Left ventricle myocardium inferior (tissue), 1 donor: ENCODE results near the gene HLA-DPA1. TPM values are rescaled to one million over a fixed set of nuclear protein-coding genes. Genes with fewer than 3 reads are reported as not detected.

Source experiments
- DNase-seq: peaks from one replicate; pipeline ENCODE4 v3.0.0-alpha.2; 2020
- H3K27ac ChIP-seq: fragments of 200-600 bp; replicated peaks from 2 replicates; pipeline ENCODE4 v1.8.0; 2021
- H3K27me3 ChIP-seq: fragments of 200-600 bp; 2 replicates; pipeline ENCODE4 v1.8.0; 2021; ENCODE audit warnings: low read depth
- H3K36me3 ChIP-seq: fragments of 200-600 bp; 2 replicates; pipeline ENCODE4 v1.8.0; 2021
- H3K4me1 ChIP-seq: fragments of 200-600 bp; 2 replicates; pipeline ENCODE4 v1.8.0; 2021
- H3K4me3 ChIP-seq: fragments of 200-600 bp; 2 replicates; pipeline ENCODE4 v1.8.0; 2021; ENCODE audit warnings: mild to moderate bottlenecking, moderate library complexity
- H3K9me3 ChIP-seq: fragments of 200-600 bp; replicated peaks from 2 replicates; pipeline ENCODE4 v1.8.0; 2021
- intact Hi-C: fragments of 100-400 bp; cut with micrococcal nuclease; formaldehyde crosslinking; loops from one replicate; pipeline ENCODE4 v1.11.0; 2022
- long read RNA-seq: library from polyadenylated mRNA; unstranded; transcript quantifications from one replicate; pipeline ENCODE4 v2.0.0, GENCODE V29; 2021
- total RNA-seq: library from RNA; stranded (reverse); fragmentation: NEBNext Ultra II Directional; extraction: Animal tissue kit (Norgen Biotek cat#: 25700); gene quantifications from one replicate; pipeline ENCODE4 v1.2.1, GENCODE V29; 2021
- TF ChIP-seq, protein P1 (sequence below): fragments of 200-600 bp; IDR thresholded peaks from 2 replicates; pipeline ENCODE4 v1.8.0; 2021; ENCODE audit warnings: antibody characterized with exemption, mild to moderate bottlenecking, borderline replicate concordance
- donor health status: DM: no; HTN: yes; CAD: no; lungs with severe emphysema.

The HLA-DPA1 gene
- total RNA-seq: 28.8 TPM
- long read RNA-seq, partial matches to known transcripts: 33 of 33 reads
- long read RNA-seq, other reads (novel, unspliced or antisense): 0 of 33 reads

DNA sequence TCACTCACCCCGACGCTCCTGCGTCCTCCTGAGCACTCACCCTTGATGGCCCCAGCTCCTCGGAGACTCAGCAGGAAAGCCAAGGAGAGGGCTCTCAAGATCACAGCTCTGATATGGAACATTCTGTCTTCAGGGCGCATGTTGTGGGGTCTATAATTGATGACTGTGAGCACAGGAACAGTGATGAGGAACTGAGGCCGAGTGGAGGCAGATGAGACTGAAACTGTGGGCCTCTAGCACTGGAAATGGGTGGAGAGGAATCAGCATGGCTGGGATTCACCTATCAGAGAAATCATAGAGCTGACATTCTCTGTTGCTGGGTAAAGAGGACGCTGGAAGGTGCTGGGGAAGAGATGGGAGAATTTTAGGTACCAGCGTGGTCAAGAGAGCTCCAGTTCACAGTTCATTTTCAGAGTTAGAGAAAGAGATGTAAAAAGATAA lies at the start of gene HLA-DPA1:
Gene HLA-DPA1 (minus strand): TSS at position 219 of the 441 bp plus-strand sequence.
- peaks cover 25% of the 10 kb centered on the region for H3K4me1 ChIP-seq
- TF ChIP-seq, protein P1, sequence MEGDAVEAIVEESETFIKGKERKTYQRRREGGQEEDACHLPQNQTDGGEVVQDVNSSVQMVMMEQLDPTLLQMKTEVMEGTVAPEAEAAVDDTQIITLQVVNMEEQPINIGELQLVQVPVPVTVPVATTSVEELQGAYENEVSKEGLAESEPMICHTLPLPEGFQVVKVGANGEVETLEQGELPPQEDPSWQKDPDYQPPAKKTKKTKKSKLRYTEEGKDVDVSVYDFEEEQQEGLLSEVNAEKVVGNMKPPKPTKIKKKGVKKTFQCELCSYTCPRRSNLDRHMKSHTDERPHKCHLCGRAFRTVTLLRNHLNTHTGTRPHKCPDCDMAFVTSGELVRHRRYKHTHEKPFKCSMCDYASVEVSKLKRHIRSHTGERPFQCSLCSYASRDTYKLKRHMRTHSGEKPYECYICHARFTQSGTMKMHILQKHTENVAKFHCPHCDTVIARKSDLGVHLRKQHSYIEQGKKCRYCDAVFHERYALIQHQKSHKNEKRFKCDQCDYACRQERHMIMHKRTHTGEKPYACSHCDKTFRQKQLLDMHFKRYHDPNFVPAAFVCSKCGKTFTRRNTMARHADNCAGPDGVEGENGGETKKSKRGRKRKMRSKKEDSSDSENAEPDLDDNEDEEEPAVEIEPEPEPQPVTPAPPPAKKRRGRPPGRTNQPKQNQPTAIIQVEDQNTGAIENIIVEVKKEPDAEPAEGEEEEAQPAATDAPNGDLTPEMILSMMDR: no peak
- DNase-seq: no peak
- no peaks in the 10 kb centered on the region for H3K9me3 ChIP-seq
- H3K27ac ChIP-seq: peak within 1 kb of the TSS; percentile 68
- no peaks in the 10 kb centered on the region for H3K27me3 ChIP-seq
- intact Hi-C loops: no loop called here
- H3K36me3 ChIP-seq: peaks cover 10% of the 10 kb centered on the region
- H3K4me3 ChIP-seq: peak within 1 kb of the TSS; percentile 63

DNA sequence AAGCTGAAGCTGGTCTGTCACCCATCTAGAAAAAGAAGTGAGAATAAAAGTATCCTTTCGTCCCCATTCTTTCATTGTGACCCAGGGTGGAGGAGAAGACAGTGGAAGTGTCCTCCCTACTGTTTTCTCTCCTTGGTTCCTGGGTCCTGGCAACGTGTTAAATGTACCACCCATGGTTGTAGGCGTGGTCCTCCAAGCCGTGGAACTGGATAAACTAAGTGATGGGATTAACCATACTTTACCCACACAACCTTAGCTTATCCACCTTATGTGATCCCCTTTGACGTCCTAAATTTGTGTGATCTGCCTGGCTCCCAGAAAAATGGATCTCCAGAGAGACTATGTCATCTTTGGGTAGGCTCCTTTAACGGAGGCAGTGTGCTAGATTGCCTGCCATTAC lies 49.7 kb upstream of the HLA-DPA1 start:
- intact Hi-C loops: loop anchor here (5.0 kb wide), 1 partner anchor 124 kb away; no protein-coding TSS in a partner anchor
- no peak for DNase-seq
- Histone ChIP-seq H3K4me3 (no peak overlapping the region), H3K9me3 (peaks cover 14% of the 10 kb centered on the region), H3K27ac (no peak overlapping the region), H3K27me3 (peaks cover 17% of the 10 kb centered on the region), H3K36me3 (no peaks in the 10 kb centered on the region), H3K4me1 (no peaks in the 10 kb centered on the region)
- TF ChIP-seq, protein P1: no peak

DNA sequence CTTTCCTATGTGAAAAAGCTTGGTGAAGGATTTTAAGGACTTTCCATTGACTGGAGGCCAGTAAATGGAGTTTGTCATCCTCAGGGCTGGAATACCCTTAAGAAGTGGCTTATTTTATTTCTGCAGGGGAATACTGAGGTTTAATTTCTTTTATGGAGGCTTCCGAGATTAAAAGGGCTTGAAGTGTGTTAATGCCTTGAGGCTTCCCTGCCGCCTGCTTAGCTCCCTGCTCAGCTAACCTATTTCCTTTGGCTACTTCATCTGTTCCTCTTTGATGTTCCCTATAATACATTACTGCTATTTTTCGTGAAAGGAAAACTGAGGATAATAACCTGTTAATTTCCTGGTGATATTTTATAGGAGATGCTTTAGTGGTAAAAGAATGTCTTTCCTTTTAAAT lies 46.6 kb upstream of the HLA-DPA1 start:
- H3K4me3 ChIP-seq: no peak overlapping the region
- H3K36me3 ChIP-seq: no peaks in the 10 kb centered on the region
- peaks cover 14% of the 10 kb centered on the region for H3K9me3 ChIP-seq
- no peak for DNase-seq
- peaks cover 43% of the 10 kb centered on the region for H3K27me3 ChIP-seq
- intact Hi-C loops: loop anchor here (5.0 kb wide), 1 partner anchor 127 kb away; no protein-coding TSS in a partner anchor
- TF ChIP-seq, protein P1: no peak
- no peak overlapping the region for H3K27ac ChIP-seq
- peaks cover 7% of the 10 kb centered on the region for H3K4me1 ChIP-seq

DNA sequence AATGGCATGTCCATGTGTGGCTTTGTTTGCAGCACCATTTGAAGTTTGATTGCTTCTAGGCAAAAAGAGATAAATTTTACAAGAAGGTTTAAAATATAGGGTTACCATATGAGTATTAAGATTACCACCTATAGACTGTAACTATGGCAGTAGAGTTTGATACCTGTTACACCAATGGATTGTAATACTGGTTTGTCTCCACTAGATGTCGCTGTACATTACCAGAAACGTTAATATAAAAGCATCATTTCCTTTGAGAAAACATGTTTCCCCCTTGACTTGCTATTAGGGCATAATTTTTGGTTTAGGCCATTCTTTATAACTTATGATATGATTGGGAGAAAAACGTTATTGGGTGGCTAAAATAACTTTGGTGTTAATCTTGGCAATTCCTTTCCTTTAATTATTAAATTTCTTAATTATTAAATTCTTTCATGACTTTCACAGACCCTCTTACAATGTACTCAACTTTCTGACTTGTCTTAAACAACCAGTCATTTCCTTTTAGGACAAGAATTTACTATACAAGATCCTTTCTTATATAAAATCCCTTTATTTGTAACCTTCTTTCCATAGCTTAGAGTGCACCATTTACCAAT lies 45.2 kb upstream of the HLA-DPA1 start:
- TF ChIP-seq, protein P1: peak; percentile 95
- Histone ChIP-seq H3K27me3 (peaks cover 57% of the 10 kb centered on the region), H3K4me3 (no peak overlapping the region), H3K4me1 (peaks cover 7% of the 10 kb centered on the region), H3K36me3 (no peaks in the 10 kb centered on the region), H3K9me3 (peaks cover 4% of the 10 kb centered on the region), H3K27ac (no peak overlapping the region)
- DNase-seq: no peak
- intact Hi-C loops: no loop called here

DNA sequence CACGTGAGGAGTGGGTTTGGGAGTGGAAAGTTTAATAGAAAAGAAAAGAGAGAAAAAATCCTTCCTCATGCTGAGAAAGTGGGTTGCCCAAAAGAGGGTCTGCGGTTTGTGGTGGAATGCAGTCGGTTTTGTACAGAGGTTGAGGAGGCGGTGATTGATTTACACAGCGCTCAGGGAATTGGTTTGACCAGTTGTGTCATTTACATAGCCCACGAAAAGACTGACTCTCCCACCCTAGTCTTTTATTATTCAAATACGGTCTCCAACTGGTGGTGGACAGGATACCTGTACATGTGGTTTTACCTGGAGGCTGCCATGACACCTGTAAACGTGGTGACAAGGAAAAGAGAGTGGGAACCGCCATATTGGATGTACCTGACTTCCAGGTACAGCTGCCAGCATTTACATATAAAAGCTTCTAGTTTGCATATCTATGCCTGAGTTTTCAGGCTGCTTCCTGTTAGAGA lies 44.4 kb upstream of the HLA-DPA1 start:
- Histone ChIP-seq H3K9me3 (no peaks in the 10 kb centered on the region), H3K4me1 (peaks cover 7% of the 10 kb centered on the region), H3K27me3 (peaks cover 65% of the 10 kb centered on the region), H3K36me3 (no peaks in the 10 kb centered on the region), H3K4me3 (no peak overlapping the region), H3K27ac (no peak overlapping the region)
- TF ChIP-seq, protein P1: no peak
- DNase-seq: no peak
- intact Hi-C loops: no loop called here
